H1 (cell line): ENCODE measurements around the gene ITSN1. TPM values are rescaled to one million over a fixed set of nuclear protein-coding genes. Genes with fewer than 3 reads are reported as not detected.
A peak's percentile ranks its signal among the peaks of the same experiment; 100 is the strongest.

Experiments used
- CTCF ChIA-PET: fragments of 300-600 bp; sonication (Branson Sonifier 250); formaldehyde crosslinking; loops from one replicate; lab custom pipeline; 2021; ENCODE audit not compliant: partially characterized antibody; lab: Charles Lee
- POLR2A ChIA-PET: fragments of 300-600 bp; sonication (Branson Sonifier 250); formaldehyde crosslinking; loops from one replicate; lab custom pipeline; 2021; ENCODE audit warnings: inconsistent platforms; ENCODE audit not compliant: partially characterized antibody; lab: Charles Lee
- DNase-seq, 2 experiments: peaks; one replicate each; pipeline versions ENCODE4 v3.0.0 to v3.0.0-alpha.2; 2010 to 2022; ENCODE audit warnings: low spot score in 2 of 2, low read depth in 1 of 2, mixed read lengths in 1 of 2
- FAIRE-seq: peaks from 2 replicates; lab custom pipeline; 2011; peaks lifted over from hg19 to GRCh38; lab: Jason Lieb, UNC
- H2AFZ ChIP-seq: 2 replicates; pipeline ENCODE4 v1.8.1; 2012; ENCODE audit warnings: low read length, inconsistent platforms
- H2AK5ac ChIP-seq: 2 replicates; pipeline ENCODE4 v1.6.1; 2013; ENCODE audit warnings: low read depth, low read length
- H2BK120ac ChIP-seq: replicated peaks from 2 replicates; pipeline ENCODE3; 2013; ENCODE audit warnings: low read depth, low read length, inconsistent platforms
- H2BK12ac ChIP-seq: 2 replicates; pipeline ENCODE4 v1.6.1; 2013; ENCODE audit warnings: low read depth, low read length
- H2BK15ac ChIP-seq: 2 replicates; pipeline ENCODE4 v1.6.1; 2013; ENCODE audit warnings: low read length
- H2BK20ac ChIP-seq: 2 replicates; pipeline ENCODE4 v1.6.1; 2013; ENCODE audit warnings: low read length
- H2BK5ac ChIP-seq: 2 replicates; pipeline ENCODE4 v1.6.1; 2013; ENCODE audit warnings: low read depth, low read length
- H3K14ac ChIP-seq: 2 replicates; pipeline ENCODE4 v1.6.1; 2013; ENCODE audit warnings: inconsistent platforms; ENCODE audit not compliant: insufficient read length
- H3K18ac ChIP-seq: 2 replicates; pipeline ENCODE4 v1.6.1; 2013; ENCODE audit warnings: low read length; ENCODE audit errors: extremely low read depth
- H3K23ac ChIP-seq: 2 replicates; pipeline ENCODE4 v1.6.1; 2013; ENCODE audit warnings: inconsistent platforms; ENCODE audit not compliant: insufficient read length
- H3K23me2 ChIP-seq: 2 replicates; pipeline ENCODE4 v1.6.1; 2013; ENCODE audit warnings: low read depth, low read length
- H3K27ac ChIP-seq: 2 replicates; pipeline ENCODE4 v1.6.1; 2011; ENCODE audit warnings: low read depth, low read length, inconsistent platforms
- H3K27me3 ChIP-seq, 4 experiments: replicated peaks in 1 of 4; 1 replicate in 1 of 4; 2 replicates in 3 of 4; pipeline versions ENCODE4 v1.6.1 to v1.8.1; 2011 to 2013; ENCODE audit warnings: low read length in 3 of 4, mild to moderate bottlenecking in 3 of 4, inconsistent platforms in 2 of 4, mixed read lengths in 2 of 4, moderate library complexity in 1 of 4; ENCODE audit not compliant: control insufficient read depth in 3 of 4, insufficient read depth in 3 of 4; ENCODE audit errors: extremely low read depth in 1 of 4
- H3K36me3 ChIP-seq, 4 experiments: 2 replicates each; pipeline versions ENCODE4 v1.6.1 to v1.8.1; 2011 to 2013; ENCODE audit warnings: mild to moderate bottlenecking in 4 of 4, low read length in 3 of 4, moderate library complexity in 2 of 4, control low read depth in 1 of 4, inconsistent platforms in 1 of 4; ENCODE audit not compliant: insufficient read depth in 4 of 4, control insufficient read depth in 2 of 4
- H3K4ac ChIP-seq: replicated peaks from 2 replicates; pipeline ENCODE3; 2013; ENCODE audit warnings: low read length, low read depth, mixed read lengths, inconsistent platforms; ENCODE audit not compliant: insufficient read length
- H3K4me1 ChIP-seq, 4 experiments: replicated peaks in 1 of 4; 1 replicate in 1 of 4; 2 replicates in 3 of 4; pipeline versions ENCODE4 v1.6.1 to v1.8.1; 2011 to 2013; ENCODE audit warnings: low read length in 3 of 4, inconsistent platforms in 2 of 4, mixed read lengths in 1 of 4; ENCODE audit not compliant: insufficient read depth in 4 of 4, control insufficient read depth in 3 of 4
- H3K4me2 ChIP-seq, 2 experiments: 2 replicates each; pipeline versions ENCODE4 v1.6.1 to v1.8.1; 2011 to 2013; ENCODE audit warnings: low read depth in 2 of 2, low read length in 2 of 2, control low read depth in 1 of 2, inconsistent platforms in 1 of 2, mild to moderate bottlenecking in 1 of 2; ENCODE audit not compliant: insufficient read depth in 1 of 2
- H3K4me3 ChIP-seq, 4 experiments: fragments of 200-600, 300-600 bp in 1 of 4; sonication (generic), shearing (Covaris generic), sonication (Bioruptor Twin) in 1 of 4; 2 replicates each; pipeline versions ENCODE4 v1.5.1 to v1.8.1; 2011 to 2016; ENCODE audit warnings: low read length in 4 of 4, low read depth in 3 of 4, control low read depth in 2 of 4, inconsistent platforms in 2 of 4, mild to moderate bottlenecking in 2 of 4, mixed read lengths in 1 of 4, moderate library complexity in 1 of 4; ENCODE audit not compliant: insufficient read depth in 2 of 4; ENCODE audit errors: extremely low read depth in 1 of 4
- H3K56ac ChIP-seq: replicated peaks from 2 replicates; pipeline ENCODE3; 2013; ENCODE audit warnings: low read depth, mild to moderate bottlenecking, mixed read lengths, low read length, inconsistent platforms; ENCODE audit not compliant: insufficient read length
- H3K79me1 ChIP-seq: 2 replicates; pipeline ENCODE4 v1.6.1; 2013; ENCODE audit warnings: low read depth, low read length, control low read depth
- H3K79me2 ChIP-seq, 2 experiments: 2 replicates each; pipeline versions ENCODE4 v1.6.1 to v1.8.1; 2012 to 2013; ENCODE audit warnings: low read length in 2 of 2, mild to moderate bottlenecking in 2 of 2, inconsistent platforms in 1 of 2; ENCODE audit not compliant: insufficient read depth in 2 of 2, control insufficient read depth in 1 of 2
- H3K9ac ChIP-seq, 4 experiments: replicated peaks in 1 of 4; 1 replicate in 1 of 4; 2 replicates in 3 of 4; pipeline versions ENCODE4 v1.6.1 to v1.8.1; 2011 to 2013; ENCODE audit warnings: low read depth in 3 of 4, low read length in 3 of 4, control low read depth in 2 of 4, mild to moderate bottlenecking in 2 of 4, moderate library complexity in 2 of 4, inconsistent platforms in 1 of 4; ENCODE audit errors: extremely low read depth in 1 of 4
- H3K9me3 ChIP-seq, 2 experiments: 2 replicates each; pipeline versions ENCODE4 v1.6.1 to v1.8.1; 2012 to 2013; ENCODE audit warnings: mild to moderate bottlenecking in 2 of 2, moderate library complexity in 2 of 2, control low read depth in 1 of 2, inconsistent platforms in 1 of 2, low read depth in 1 of 2, low read length in 1 of 2, mixed read lengths in 1 of 2; ENCODE audit not compliant: insufficient read depth in 2 of 2
- H4K20me1 ChIP-seq, 2 experiments: replicated peaks in 1 of 2; 2 replicates each; pipeline versions ENCODE3 to v1.8.1; 2011 to 2013; ENCODE audit warnings: inconsistent platforms in 2 of 2, low read length in 2 of 2, mild to moderate bottlenecking in 1 of 2; ENCODE audit not compliant: insufficient read depth in 2 of 2, control insufficient read depth in 1 of 2
- H4K5ac ChIP-seq: 2 replicates; pipeline ENCODE4 v1.6.1; 2013; ENCODE audit warnings: low read length, low read depth, mixed read lengths, inconsistent platforms; ENCODE audit not compliant: insufficient read length
- H4K8ac ChIP-seq: 2 replicates; pipeline ENCODE4 v1.8.0; 2013; ENCODE audit warnings: mild to moderate bottlenecking, moderate library complexity, low read length, inconsistent platforms; ENCODE audit not compliant: insufficient read depth; ENCODE audit errors: extremely low read depth
- H4K91ac ChIP-seq: replicated peaks from 2 replicates; pipeline ENCODE3; 2013; ENCODE audit warnings: low read length, mixed read lengths, inconsistent platforms; ENCODE audit not compliant: insufficient read length
- CBX5 ChIP-seq: fragments of 300-800, 300-1000 bp; sonication (generic); IDR thresholded peaks from 2 replicates; pipeline ENCODE4 v1.7.1; 2016; ENCODE audit warnings: antibody characterized with exemption, low read length, low read depth
- JUN ChIP-seq: IDR thresholded peaks from 2 replicates; pipeline ENCODE4 v1.6.1; 2011; ENCODE audit warnings: low read depth, mild to moderate bottlenecking, improper control_type of control experiment, low read length
- NANOG ChIP-seq: IDR thresholded peaks from 2 replicates; pipeline ENCODE4 v1.6.1; 2011; ENCODE audit warnings: low read length, low read depth, mild to moderate bottlenecking, inconsistent platforms; ENCODE audit not compliant: insufficient read depth, poor library complexity, severe bottlenecking
- SP4 ChIP-seq: IDR thresholded peaks from 2 replicates; pipeline ENCODE4 v1.6.1; 2012; ENCODE audit warnings: low read length, inconsistent platforms
- SRF ChIP-seq: IDR thresholded peaks from 2 replicates; pipeline ENCODE4 v1.6.1; 2011; ENCODE audit warnings: mild to moderate bottlenecking, low read depth, low read length, moderate library complexity
- WGBS, 2 experiments: shearing (Covaris generic) in 1 of 2; methylation state at CpG; one replicate each; pipeline versions ENCODE4 v1.1.6 to v1.1.7; 2013 to 2015; ENCODE audit warnings: low lambda C conversion rate in 2 of 2, mixed read lengths in 2 of 2, inconsistent platforms in 1 of 2, low coverage in 1 of 2, missing lambda C conversion rate in 1 of 2; ENCODE audit not compliant: insufficient replicate concordance in 2 of 2, insufficient coverage in 1 of 2, insufficient read length in 1 of 2; ENCODE audit errors: extremely low coverage in 1 of 2, missing lambda C conversion rate in 1 of 2; 5-methylcytosine and 5-hydroxymethylcytosine counted together
- polyA plus RNA-seq, 7 experiments: library from polyadenylated mRNA; depleted of rRNA in 3 of 7; stranded (reverse) in 5 of 7; unstranded in 2 of 7; fragments of >200 nt in 5 of 7; fragments of 200-250 nt in 2 of 7; gene quantifications; 1 replicate in 5 of 7; 2 replicates in 1 of 7; 4 replicates in 1 of 7; pipeline versions ENCODE4 v1.2.1 to v1.2.3, GENCODE V29; 2011 to 2013; ENCODE audit warnings: missing spikeins in 2 of 7, mixed read lengths in 2 of 7
- total RNA-seq: library from RNA; stranded (reverse); fragmentation: NEBNext Ultra II Directional; extraction: Animal tissue kit (Norgen Biotek cat#: 25700); gene quantifications from 2 replicates; pipeline ENCODE4 v1.2.1, GENCODE V29; 2021

Gene ITSN1
- total and polyA plus RNA-seq, 2 of the 8 experiments (the other 6 are each of a cell fraction or from before 2014, with no cell fraction given), result 60.8 to 78.1 TPM

DNA sequence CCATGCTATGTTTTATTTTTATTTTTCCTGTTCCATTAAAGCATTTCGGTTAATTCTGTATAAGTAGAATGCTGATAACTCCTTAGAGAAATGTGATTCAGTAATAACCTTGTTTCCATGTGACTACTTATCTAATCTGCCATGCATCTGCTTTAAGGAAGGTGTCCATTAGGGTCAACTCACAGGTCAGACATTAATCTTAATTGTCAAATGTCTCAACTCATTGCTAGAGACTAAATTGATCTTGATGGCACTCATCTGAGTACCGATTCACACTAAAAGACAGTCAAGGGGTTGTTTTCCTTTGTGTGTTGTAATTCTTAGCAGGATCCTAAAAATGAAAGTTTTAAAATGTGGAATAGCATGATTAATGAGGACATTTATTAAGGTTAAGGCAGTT, 41.8 kb downstream of the ITSN1 start:
- Histone ChIP-seq H3K56ac (no peak overlapping the region), H2BK20ac (no peak overlapping the region), H3K79me2 (peaks cover 22 to 84% of the 10 kb centered on the region in 2 experiments), H2AFZ (no peak overlapping the region), H3K23me2 (no peaks in the 10 kb centered on the region), H4K91ac (peak overlapping the region; percentile 86), H3K4me3 (peak overlapping the region in 1 of 4 experiments; percentile 51; a peak in 2 of 8 replicates), H2BK5ac (peak overlapping the region; percentile 69; the same call in 1 of the 2 replicates), H2BK15ac (no peak overlapping the region), H3K27ac (peak overlapping the region; percentile 16; the same call in 1 of the 2 replicates), H3K79me1 (peaks cover 3% of the 10 kb centered on the region), H4K20me1 (no peaks in the 10 kb centered on the region), H3K9ac (no peak overlapping the region), H2BK120ac (peak overlapping the region; percentile 88), H3K14ac (no peak overlapping the region), H4K8ac (no peak overlapping the region), H3K4me2 (peak overlapping the region; percentile 15 to 59; a peak in 3 of 4 replicates), H2AK5ac (no peak overlapping the region), H3K18ac (no peak overlapping the region), H3K23ac (no peak overlapping the region), H3K36me3 (no peaks in the 10 kb centered on the region), H4K5ac (peak overlapping the region; percentile 86), H3K27me3 (no peaks in the 10 kb centered on the region), H3K4ac (no peak overlapping the region), H2BK12ac (peak overlapping the region; percentile 84; the same call in 1 of the 2 replicates), H3K9me3 (no peaks in the 10 kb centered on the region), H3K4me1 (peaks cover 0 to 39% (median 18%) of the 10 kb centered on the region in 4 experiments; a peak in 6 of 7 replicates)
- FAIRE-seq (no peak), DNase-seq (no peak)
- TF ChIP-seq CBX5, result no peak
- no peak for TF ChIP-seq SRF
- no peak for TF ChIP-seq SP4
- no peak for TF ChIP-seq NANOG
- no peak for TF ChIP-seq JUN
- 57% methylated on average over 2 of the region's 2 CpGs; no CpG with 5 or more reads in 1 of the 2 experiments for WGBS, 2 experiments
- POLR2A ChIA-PET, result interaction anchor here (1.7 to 2.6 kb wide), 2 partner anchors 14 to 19 kb away, joined by 4 to 7 read pairs; no protein-coding TSS in a partner anchor
- CTCF ChIA-PET, result no interaction called here
